Measurements from ENCODE around the gene PCDHB1.
"Not testable (repeated sequence)": the region's sequence is repeated elsewhere in the genome, so short reads cannot be mapped to it uniquely, and the experiment has no call there.

The PCDHB1 gene

DNA sequence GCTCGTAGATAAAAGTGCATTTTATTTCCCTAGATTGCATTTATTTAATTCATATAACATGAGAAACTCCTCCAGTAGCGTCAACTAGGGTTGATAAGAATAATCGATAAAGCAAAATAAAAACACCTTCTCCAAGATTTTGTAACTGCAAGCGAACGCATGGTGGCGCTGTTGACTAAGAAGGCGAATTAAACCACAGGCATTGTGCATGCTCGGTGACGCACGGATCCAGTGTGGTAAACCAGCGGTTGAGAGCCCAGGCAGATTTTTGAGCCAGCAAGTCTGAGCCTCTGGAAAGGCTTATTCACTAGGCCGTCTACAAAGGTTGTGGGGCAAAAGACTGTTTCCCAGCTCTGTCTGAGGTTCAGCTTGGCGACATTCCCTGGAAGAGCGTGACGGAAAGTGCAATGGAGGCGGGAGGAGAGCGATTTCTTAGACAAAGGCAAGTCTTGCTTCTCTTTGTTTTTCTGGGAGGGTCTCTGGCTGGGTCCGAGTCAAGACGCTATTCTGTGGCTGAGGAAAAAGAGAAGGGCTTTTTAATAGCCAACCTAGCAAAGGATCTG is 49.1 kb downstream of the PCDHB1 start, which contains the start of gene PCDHB3:
PCDHB3 (plus strand) TSS at position 231 of the 563 bp plus-strand sequence; CDS start at position 408, 177 bp downstream.
- peak in 1 of 2 experiments; percentile 79 for DNase-seq (ENCODE audit: low read depth in 1 of 2, low spot score in 1 of 2)
- in situ Hi-C loops (cut with HindIII; ENCODE audit: low pct_unique_long_range_greater_than_20kb, low sequenced_read_pairs) = no loop called here
- no peak for TF ChIP-seq JUND (IDR thresholded peaks at IDR 0.05; ENCODE audit: low read depth)

- no peak for TF ChIP-seq JUND (IDR thresholded peaks at IDR 0.05; ENCODE audit: low read depth)
- no peak for DNase-seq (ENCODE audit: low read depth in 1 of 2, low spot score in 1 of 2)
- in situ Hi-C loops (cut with HindIII; ENCODE audit: low pct_unique_long_range_greater_than_20kb, low sequenced_read_pairs) = no loop called here
Observed at GRCh38 chr5:141101059-141101458, 49.9 kb downstream of the PCDHB1 start.

- in situ Hi-C loops (cut with HindIII; ENCODE audit: low pct_unique_long_range_greater_than_20kb, low sequenced_read_pairs) = not testable (repeated sequence)
Observed at GRCh38 chr5:141102070-141102469, 50.9 kb downstream of the PCDHB1 start.

DNA sequence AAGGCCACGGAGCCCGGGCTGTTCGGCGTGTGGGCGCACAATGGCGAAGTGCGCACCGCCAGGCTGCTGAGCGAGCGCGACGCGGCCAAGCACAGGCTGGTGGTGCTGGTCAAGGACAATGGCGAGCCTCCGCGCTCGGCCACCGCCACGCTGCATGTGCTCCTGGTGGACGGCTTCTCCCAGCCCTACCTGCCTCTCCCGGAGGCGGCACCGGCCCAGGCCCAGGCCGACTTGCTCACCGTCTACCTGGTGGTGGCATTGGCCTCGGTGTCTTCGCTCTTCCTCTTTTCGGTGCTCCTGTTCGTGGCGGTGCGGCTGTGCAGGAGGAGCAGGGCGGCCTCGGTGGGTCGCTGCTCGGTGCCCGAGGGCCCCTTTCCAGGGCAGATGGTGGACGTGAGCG is 51.3 kb downstream of the PCDHB1 start:
- DNase-seq (ENCODE audit: low read depth in 1 of 2, low spot score in 1 of 2); in situ Hi-C loops (cut with HindIII; ENCODE audit: low pct_unique_long_range_greater_than_20kb, low sequenced_read_pairs): not testable (repeated sequence)

More at GRCh38 chr5:141102070-141102469, 50.9 kb downstream of the PCDHB1 start:
- DNase-seq (ENCODE audit: low read depth in 1 of 2, low spot score in 1 of 2) = not testable (repeated sequence)

- in situ Hi-C loops (cut with HindIII; ENCODE audit: low pct_unique_long_range_greater_than_20kb, low sequenced_read_pairs) = no loop called here
- TF ChIP-seq JUND (IDR thresholded peaks at IDR 0.05; ENCODE audit: low read depth) = no peak
- DNase-seq (ENCODE audit: low read depth in 1 of 2, low spot score in 1 of 2) = no peak
Observed at GRCh38 chr5:141105350-141105749, 54.2 kb downstream of the PCDHB1 start.
